ENCODE data around the gene OR4D5. TPM values are rescaled to one million over a fixed set of nuclear protein-coding genes. Genes with fewer than 3 reads are reported as not detected.

OR4D5 gene
- total RNA-seq, 1 donor from 2014 or later = not detected

- no peak for TF ChIP-seq CTCF (conservative IDR thresholded peaks at IDR 0.05; ENCODE audit: low read depth, low read length)
These were observed 37.5 kb downstream of the OR4D5 start for GRCh38 chr11:123976770-123977560.

DNA sequence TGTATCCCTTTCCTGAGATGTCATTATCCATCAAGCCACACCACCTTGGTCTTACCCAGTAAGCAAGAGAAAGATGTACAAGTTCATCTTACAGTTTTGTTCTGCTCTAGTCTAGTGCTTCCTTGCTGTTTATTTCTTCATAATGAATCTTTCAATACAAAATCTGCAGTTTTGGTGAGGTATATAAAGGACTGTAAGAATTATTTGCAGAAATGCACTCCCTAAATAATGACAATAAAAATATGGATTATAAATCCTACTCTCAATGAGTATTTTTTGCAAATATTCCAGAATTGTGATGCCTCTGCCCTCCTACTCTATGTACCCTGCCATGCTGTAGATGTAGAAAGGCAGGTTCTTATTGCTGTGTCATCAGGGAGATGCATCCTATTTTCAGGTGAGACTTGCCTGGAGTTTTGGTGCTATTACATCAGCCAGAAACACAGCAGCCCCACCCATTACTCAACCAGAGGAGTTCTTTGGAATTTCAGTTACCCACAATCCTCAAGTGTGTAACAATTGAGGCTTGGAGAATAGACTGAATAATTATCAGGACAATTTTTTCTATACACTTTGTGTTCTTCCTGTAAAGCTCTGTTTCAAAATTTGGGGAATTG, 38.4 kb downstream of the OR4D5 start, which contains the start of gene OR10S1:
TSS of gene OR10S1 (minus strand) at position 51 of the 617 bp plus-strand sequence. CDS start 117 bp downstream, outside the sequence.
- no peak for DNase-seq (ENCODE audit: low read depth)
- no peak within 1 kb of the TSS for H3K4me3 ChIP-seq (ENCODE audit: low read depth, low read length)
- no peak for TF ChIP-seq CTCF (conservative IDR thresholded peaks at IDR 0.05; ENCODE audit: low read depth, low read length)

More at GRCh38 chr11:123976770-123977560, 37.5 kb downstream of the OR4D5 start:
- DNase-seq (ENCODE audit: low read depth) = no peak
- no peak overlapping the region for H3K4me3 ChIP-seq (ENCODE audit: low read depth, low read length)

- no peak for DNase-seq (ENCODE audit: low read depth)
- H3K4me3 ChIP-seq (ENCODE audit: low read depth, low read length) = no peak overlapping the region
- no peak for TF ChIP-seq CTCF (conservative IDR thresholded peaks at IDR 0.05; ENCODE audit: low read depth, low read length)
These were observed 39.9 kb downstream of the OR4D5 start for GRCh38 chr11:123979311-123979710.

Other genes with a start within 250 kb of the OR4D5 start
- gene ZNF202, start 198.0 kb upstream of the OR4D5 start, total RNA-seq = 2.2 and 7.5 TPM in 2 replicates
- not detected in 2 replicates for gene OR6X1, start 185.1 kb upstream of the OR4D5 start, total RNA-seq
- not detected in 2 replicates for gene OR6M1, start 133.3 kb upstream of the OR4D5 start, total RNA-seq
- gene TMEM225, start 53.9 kb upstream of the OR4D5 start, total RNA-seq = not detected in 2 replicates
- gene OR8D4, start 37.5 kb upstream of the OR4D5 start, total RNA-seq = not detected in 2 replicates
- not detected in 2 replicates for gene OR6T1, start 4.2 kb downstream of the OR4D5 start, total RNA-seq
- not detected in 2 replicates for gene OR10S1, start 38.2 kb downstream of the OR4D5 start, total RNA-seq
- gene OR10G6, start 55.5 kb downstream of the OR4D5 start, total RNA-seq = not detected in 2 replicates
- not detected in 2 replicates for gene OR10G4, start 73.4 kb downstream of the OR4D5 start, total RNA-seq
- not detected in 2 replicates for gene OR10G9, start 83.4 kb downstream of the OR4D5 start, total RNA-seq
- gene OR10G8, start 87.2 kb downstream of the OR4D5 start, total RNA-seq = not detected in 2 replicates
- gene OR10G7, start 101.7 kb downstream of the OR4D5 start, total RNA-seq = not detected in 2 replicates
- 12.1 and 13.1 TPM in 2 replicates for gene VWA5A, start 175.8 kb downstream of the OR4D5 start, total RNA-seq
- gene OR10D3, start 243.7 kb downstream of the OR4D5 start, total RNA-seq = not detected in 2 replicates

Measured in epithelial cell of proximal tubule (primary cell).